Measurements from ENCODE around the gene YBEY. TPM values are rescaled to one million over a fixed set of nuclear protein-coding genes. Genes with fewer than 3 reads are reported as not detected.

YBEY gene
- total and polyA plus RNA-seq, 2 of the 8 experiments (the other 6 are each of a cell fraction or from before 2014, with no cell fraction given), result 26.9 to 31.9 TPM

- TF ChIP-seq TBP (IDR thresholded peaks at IDR 0.05; ENCODE audit: low read depth, low read length) (no peak), RXRA (IDR thresholded peaks at IDR 0.05; ENCODE audit: insufficient read depth, low read depth, low read length) (no peak), FOSL1 (IDR thresholded peaks at IDR 0.05; ENCODE audit: insufficient read depth, low read depth, low read length) (no peak), MAX (IDR thresholded peaks at IDR 0.05) (peak; percentile 46), BRCA1 (IDR thresholded peaks at IDR 0.05; ENCODE audit: low read depth, low read length) (no peak), HDAC2 (IDR thresholded peaks at IDR 0.05; ENCODE audit: borderline replicate concordance in 1 of 2, low read depth in 2 of 2, low read length in 2 of 2) (no peak), GTF2F1 (IDR thresholded peaks at IDR 0.05; ENCODE audit: borderline replicate concordance, low read depth, low read length) (no peak), GABPA (IDR thresholded peaks at IDR 0.05; ENCODE audit: borderline replicate concordance, insufficient read depth, low read length) (no peak), JUND (IDR thresholded peaks at IDR 0.05; ENCODE audit: low read length) (no peak), BACH1 (IDR thresholded peaks at IDR 0.05; ENCODE audit: low read length) (no peak), RBBP5 (IDR thresholded peaks at IDR 0.05; ENCODE audit: borderline replicate concordance, low read depth, low read length) (no peak), SIN3A (conservative IDR thresholded peaks at IDR 0.05 in 1 of 2, IDR thresholded peaks at IDR 0.05 in 1 of 2; ENCODE audit: low read depth in 1 of 2, low read length in 2 of 2) (no peak), RNF2 (IDR thresholded peaks at IDR 0.05; ENCODE audit: borderline replicate concordance, low read depth, low read length, missing control alignments, poor library complexity, severe bottlenecking) (no peak), SAP30 (IDR thresholded peaks at IDR 0.05; ENCODE audit: insufficient read depth, insufficient replicate concordance, low read length) (no peak), POLR2A (IDR thresholded peaks at IDR 0.05; ENCODE audit: control extremely low read depth in 1 of 2, low read depth in 2 of 2, low read length in 2 of 2) (peak in 1 of 2 experiments; percentile 59; a peak in 1 of 3 replicates), E2F6 (IDR thresholded peaks at IDR 0.05) (peak; percentile 62), NRF1 (IDR thresholded peaks at IDR 0.05; ENCODE audit: low read depth, low read length) (no peak), CTCF (IDR thresholded peaks at IDR 0.05; ENCODE audit: control extremely low read depth in 1 of 3, insufficient read depth in 1 of 3, low read depth in 1 of 3, low read length in 3 of 3) (no peak), JUN (IDR thresholded peaks at IDR 0.05; ENCODE audit: low read depth, low read length) (no peak)
These were observed 11.5 kb downstream of the YBEY start (continued) for GRCh38 chr21:46297338-46298271.

All from H1 (cell line).